Spleen (tissue), 11 donors: ENCODE results near the gene MGAT5. TPM values are rescaled to one million over a fixed set of nuclear protein-coding genes. Genes with fewer than 3 reads are reported as not detected.

Experiments
- DNase-seq: peaks from one replicate; pipeline ENCODE4 v3.0.0-alpha.2; 2020
- H3K27ac ChIP-seq, 8 donors: fragments of 200-600 bp; sonication (generic) in 7 of 8; 1 replicate in 4 of 8; 2 replicates in 4 of 8; pipeline versions ENCODE4 v1.5.0 to v1.8.0; 2016 to 2021; ENCODE audit warnings: inconsistent platforms in 4 of 8, mild to moderate bottlenecking in 4 of 8, moderate library complexity in 1 of 8
- H3K27me3 ChIP-seq, 7 donors: fragments of 200-600 bp; sonication (generic) in 6 of 7; replicated peaks in 1 of 7; 1 replicate in 4 of 7; 2 replicates in 3 of 7; pipeline versions ENCODE4 v1.5.0 to v1.8.0; 2016 to 2021; ENCODE audit warnings: inconsistent platforms in 3 of 7, mild to moderate bottlenecking in 1 of 7
- H3K36me3 ChIP-seq, 6 donors: fragments of 200-600 bp; sonication (generic) in 5 of 6; 1 replicate in 4 of 6; 2 replicates in 2 of 6; pipeline versions ENCODE4 v1.5.0 to v1.8.0; 2016 to 2021; ENCODE audit warnings: inconsistent platforms in 2 of 6
- H3K4me1 ChIP-seq, 6 donors: fragments of 200-600 bp; sonication (generic) in 5 of 6; 1 replicate in 3 of 6; 2 replicates in 3 of 6; pipeline versions ENCODE4 v1.5.0 to v1.8.0; 2016 to 2021; ENCODE audit warnings: inconsistent platforms in 3 of 6
- H3K4me3 ChIP-seq, 8 donors: fragments of 200-600 bp; sonication (generic) in 7 of 8; 1 replicate in 4 of 8; 2 replicates in 4 of 8; pipeline versions ENCODE4 v1.5.0 to v1.8.0; 2016 to 2021; ENCODE audit warnings: inconsistent platforms in 4 of 8, mild to moderate bottlenecking in 4 of 8, moderate library complexity in 2 of 8
- H3K9me3 ChIP-seq, 8 donors: fragments of 200-600 bp; sonication (generic) in 7 of 8; 1 replicate in 4 of 8; 2 replicates in 4 of 8; pipeline versions ENCODE4 v1.5.0 to v1.8.0; 2016 to 2021; ENCODE audit warnings: inconsistent platforms in 4 of 8
- POLR2A ChIP-seq, 3 donors: fragments of 450-650 bp; IDR thresholded peaks; one replicate each; pipeline ENCODE4 v1.5.1; 2017; ENCODE audit warnings: antibody characterized with exemption in 3 of 3, mild to moderate bottlenecking in 1 of 3
- POLR2AphosphoS5 ChIP-seq, 3 donors: sonication (generic); formaldehyde crosslinking; IDR thresholded peaks; one replicate each; pipeline ENCODE4 v1.5.1; 2017; ENCODE audit warnings: antibody characterized with exemption in 3 of 3
- WGBS, 5 donors: extraction: QIAGEN DNeasy Blood & Tissue Kit in 3 of 5; methylation state at CpG; one replicate each; pipeline versions ENCODE4 v1.1.5 to v1.1.7; 2013 to 2018; 5-methylcytosine and 5-hydroxymethylcytosine counted together
- intact Hi-C: fragments of 100-400 bp; cut with DNase I; formaldehyde crosslinking; loops from one replicate; pipeline ENCODE4 v1.15.0; 2023; ENCODE audit warnings: low total_unique reads
- polyA plus RNA-seq, 3 donors: library from polyadenylated mRNA; stranded (reverse); fragments of 200-250 nt; gene quantifications; one replicate each; pipeline ENCODE4 v1.2.1, GENCODE V29; 2013
- total RNA-seq, 7 donors: library from RNA; depleted of rRNA in 3 of 7; stranded (reverse); fragments of >200 nt in 3 of 7; fragmentation: NEBNext Ultra II Directional in 4 of 7; extraction: Animal tissue kit (Norgen Biotek cat#: 25700) in 4 of 7; gene quantifications; one replicate each; pipeline versions ENCODE4 v1.1.0 to v1.2.1, GENCODE V29; 2016 to 2021
- TF ChIP-seq, protein P1 (sequence below), 11 experiments: fragments of 200-600 bp in 7 of 11; fragments of 450-650 bp in 4 of 11; sonication (generic) in 4 of 11; IDR thresholded peaks in 8 of 11; conservative IDR thresholded peaks in 3 of 11; 1 replicate in 7 of 11; 2 replicates in 4 of 11; pipeline versions ENCODE4 v1.4.0 to v1.8.0; 2016 to 2021; ENCODE audit warnings: antibody characterized with exemption in 11 of 11, inconsistent platforms in 4 of 11, mild to moderate bottlenecking in 1 of 11
- donor health status: healthy with polysubstance abuse.
- donor health status: DM: no; HTN: no; CAD: no; lungs with moderate emphysema.
- donor health status: DM: no; HTN: no; CAD: no.
- donor health status: Bipolar disorder and iron deficiency.
- donor health status: healthy.
- donor health status: DM: no; HTN: no; CAD: no.
- donor health status: DM: yes; HTN: yes; CAD: no.

The MGAT5 gene
- total and polyA plus RNA-seq, 10 donors, result 11.2 to 110 (median 91.9) TPM

DNA sequence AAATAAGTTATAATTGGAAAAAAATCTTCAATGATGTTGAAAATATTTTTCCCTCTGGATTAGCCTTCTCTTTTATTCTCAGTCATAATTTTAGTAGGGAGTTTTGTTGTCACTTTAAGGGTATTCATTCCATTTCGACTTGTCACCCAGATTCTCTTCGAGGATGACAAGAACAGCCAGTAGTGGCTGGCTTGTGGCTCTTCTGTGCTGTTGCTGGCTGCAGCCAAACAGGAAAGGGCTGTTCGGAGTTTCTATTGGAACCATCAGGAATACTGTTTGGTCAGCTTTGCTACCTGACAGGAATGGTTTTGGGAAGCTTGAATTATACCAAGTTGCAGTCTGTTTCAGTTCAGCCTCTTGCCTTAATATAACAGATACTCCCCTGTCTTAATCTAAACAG, 41.6 kb downstream of the MGAT5 start:
- intact Hi-C loops, result no loop called here
- Histone ChIP-seq H3K27me3 (no peaks in the 10 kb centered on the region), H3K4me1 (peaks cover 19 to 82% (median 65%) of the 10 kb centered on the region in 6 donors), H3K9me3 (no peaks in the 10 kb centered on the region), H3K36me3 (peaks cover 0 to 6% (median 0%) of the 10 kb centered on the region in 6 donors), H3K27ac (peak overlapping the region in 7 of 8 donors; percentile 74 to 90 (median 83)), H3K4me3 (peak overlapping the region in 1 of 8 donors; percentile 26)
- no peak for DNase-seq
- TF ChIP-seq POLR2AphosphoS5 (IDR thresholded peaks at IDR 0.05), result no peak
- WGBS, 5 donors, result 69 to 76% (median 74%) methylated on average over 3 of the region's 3 CpGs

DNA sequence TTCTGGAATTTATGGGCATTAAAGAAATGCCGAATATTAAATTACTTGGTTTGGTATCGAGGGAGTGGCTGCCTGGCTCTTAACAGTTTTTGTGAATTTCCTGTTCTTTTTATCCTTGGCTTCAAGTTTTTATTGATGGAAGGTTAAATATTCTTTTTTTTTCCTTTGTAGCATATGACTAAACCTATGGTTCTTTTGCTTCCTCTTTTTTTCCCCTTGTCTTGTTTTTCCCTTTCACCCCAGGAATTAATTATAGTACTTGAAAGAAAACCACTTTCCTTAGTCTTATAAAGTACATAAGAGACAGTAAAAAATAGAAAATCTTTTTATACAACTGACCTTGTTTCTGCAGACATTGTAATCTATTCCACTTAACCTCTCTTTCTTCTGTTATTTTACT, 42.4 kb downstream of the MGAT5 start:
- no peaks in the 10 kb centered on the region for H3K9me3 ChIP-seq
- 27 to 51% (median 41%) methylated on average over 2 of the region's 2 CpGs for WGBS, 5 donors
- H3K4me1 ChIP-seq, result peaks cover 19 to 82% (median 62%) of the 10 kb centered on the region in 6 donors
- no peak overlapping the region for H3K4me3 ChIP-seq
- peaks cover 0 to 6% (median 0%) of the 10 kb centered on the region in 6 donors for H3K36me3 ChIP-seq
- TF ChIP-seq, protein P1, sequence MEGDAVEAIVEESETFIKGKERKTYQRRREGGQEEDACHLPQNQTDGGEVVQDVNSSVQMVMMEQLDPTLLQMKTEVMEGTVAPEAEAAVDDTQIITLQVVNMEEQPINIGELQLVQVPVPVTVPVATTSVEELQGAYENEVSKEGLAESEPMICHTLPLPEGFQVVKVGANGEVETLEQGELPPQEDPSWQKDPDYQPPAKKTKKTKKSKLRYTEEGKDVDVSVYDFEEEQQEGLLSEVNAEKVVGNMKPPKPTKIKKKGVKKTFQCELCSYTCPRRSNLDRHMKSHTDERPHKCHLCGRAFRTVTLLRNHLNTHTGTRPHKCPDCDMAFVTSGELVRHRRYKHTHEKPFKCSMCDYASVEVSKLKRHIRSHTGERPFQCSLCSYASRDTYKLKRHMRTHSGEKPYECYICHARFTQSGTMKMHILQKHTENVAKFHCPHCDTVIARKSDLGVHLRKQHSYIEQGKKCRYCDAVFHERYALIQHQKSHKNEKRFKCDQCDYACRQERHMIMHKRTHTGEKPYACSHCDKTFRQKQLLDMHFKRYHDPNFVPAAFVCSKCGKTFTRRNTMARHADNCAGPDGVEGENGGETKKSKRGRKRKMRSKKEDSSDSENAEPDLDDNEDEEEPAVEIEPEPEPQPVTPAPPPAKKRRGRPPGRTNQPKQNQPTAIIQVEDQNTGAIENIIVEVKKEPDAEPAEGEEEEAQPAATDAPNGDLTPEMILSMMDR (IDR thresholded peaks at IDR 0.05 in 8 of 11, conservative IDR thresholded peaks at IDR 0.05 in 3 of 11), result no peak
- TF ChIP-seq POLR2AphosphoS5 (IDR thresholded peaks at IDR 0.05) (no peak), POLR2A (IDR thresholded peaks at IDR 0.05) (no peak)
- H3K27me3 ChIP-seq, result no peaks in the 10 kb centered on the region
- no peak for DNase-seq
- peak overlapping the region in 7 of 8 donors; percentile 74 to 90 (median 83) for H3K27ac ChIP-seq
- intact Hi-C loops, result no loop called here

- Histone ChIP-seq H3K4me3 (no peak overlapping the region), H3K27me3 (no peaks in the 10 kb centered on the region), H3K36me3 (peaks cover 0 to 6% (median 0%) of the 10 kb centered on the region in 6 donors), H3K9me3 (no peaks in the 10 kb centered on the region), H3K4me1 (peaks cover 15 to 81% (median 45%) of the 10 kb centered on the region in 6 donors), H3K27ac (peak overlapping the region in 1 of 8 donors; percentile 8)
- TF ChIP-seq POLR2AphosphoS5 (IDR thresholded peaks at IDR 0.05) (no peak), POLR2A (IDR thresholded peaks at IDR 0.05) (no peak)
- TF ChIP-seq, protein P1 (IDR thresholded peaks at IDR 0.05 in 8 of 11, conservative IDR thresholded peaks at IDR 0.05 in 3 of 11), result no peak
- intact Hi-C loops, result no loop called here
- 92 to 100% (median 97%) methylated on average over 1 of the region's 1 CpG for WGBS, 5 donors
- DNase-seq, result no peak
Observed at GRCh38 chr2:134299334-134299733, 45.5 kb downstream of the MGAT5 start.

DNA sequence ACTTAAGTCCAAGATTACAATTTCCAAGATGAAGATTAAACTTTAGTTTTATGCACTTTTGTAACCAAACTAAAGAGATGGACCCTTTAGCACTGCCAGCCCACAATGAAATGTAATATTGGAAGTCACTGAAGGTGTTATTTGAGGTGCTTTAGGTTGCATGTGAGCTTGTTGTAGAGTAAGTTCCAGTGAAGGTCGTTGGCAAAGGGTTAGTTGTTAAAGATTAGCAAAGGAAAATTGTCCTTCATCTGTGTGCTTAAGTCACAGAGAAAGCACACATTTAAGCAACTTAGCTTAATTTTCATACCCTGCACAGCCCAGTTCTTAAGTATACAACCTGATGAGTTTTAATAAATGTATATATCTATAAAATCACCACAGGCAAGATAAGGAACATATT, 46.7 kb downstream of the MGAT5 start:
- intact Hi-C loops, result no loop called here
- Histone ChIP-seq H3K36me3 (peaks cover 0 to 6% (median 0%) of the 10 kb centered on the region in 6 donors), H3K9me3 (no peaks in the 10 kb centered on the region), H3K27me3 (no peaks in the 10 kb centered on the region), H3K4me3 (no peak overlapping the region), H3K27ac (no peak overlapping the region), H3K4me1 (peaks cover 13 to 81% (median 43%) of the 10 kb centered on the region in 6 donors)
- TF ChIP-seq, protein P1 (IDR thresholded peaks at IDR 0.05 in 8 of 11, conservative IDR thresholded peaks at IDR 0.05 in 3 of 11), result no peak
- no peak for TF ChIP-seq POLR2A (IDR thresholded peaks at IDR 0.05)
- TF ChIP-seq POLR2AphosphoS5 (IDR thresholded peaks at IDR 0.05), result no peak
- WGBS, 5 donors, result 51 to 86% (median 79%) methylated on average over 1 of the region's 1 CpG
- no peak for DNase-seq
